A549 (cell line): Measurements from ENCODE around the gene CD164L2.

Experiments used
- ATOH8 ChIP-seq: fragments of 250-450 bp; sonication (Bioruptor Pico); IDR thresholded peaks from 2 replicates; pipeline ENCODE4 v1.5.0; 2020; ENCODE audit warnings: low read depth, mild to moderate bottlenecking, moderate library complexity
- CTCF ChIP-seq: fragments of >200 bp; sonication (Bioruptor Twin); formaldehyde crosslinking; IDR thresholded peaks from 3 replicates; pipeline ENCODE4 v1.5.1; 2016
- JUNB ChIP-seq: fragments of >200 bp; sonication (Bioruptor Twin); formaldehyde crosslinking; IDR thresholded peaks from 2 replicates; pipeline ENCODE4 v1.6.1; 2016
- MAFK ChIP-seq: fragments of 450-650 bp; IDR thresholded peaks from 2 replicates; pipeline ENCODE4 v1.6.1; 2014; ENCODE audit not compliant: partially characterized antibody
- RAD21 ChIP-seq, 2 experiments: fragments of >200 bp in 1 of 2; sonication (Bioruptor Twin) in 1 of 2; formaldehyde crosslinking in 1 of 2; IDR thresholded peaks in 1 of 2; conservative IDR thresholded peaks in 1 of 2; 2 replicates in 1 of 2; 3 replicates in 1 of 2; pipeline ENCODE4 v1.6.1; 2012 to 2018; ENCODE audit warnings: inconsistent platforms in 1 of 2
- RCOR1 ChIP-seq: fragments of 150-350 bp; IDR thresholded peaks from 2 replicates; pipeline ENCODE4 v1.6.1; 2014; ENCODE audit warnings: antibody characterized with exemption, low read length, low read depth
- RFX5 ChIP-seq: fragments of 450-650 bp; IDR thresholded peaks from 2 replicates; pipeline ENCODE4 v1.7.1; 2014; ENCODE audit warnings: antibody characterized with exemption, mild to moderate bottlenecking, moderate library complexity
- TF ChIP-seq, protein P1 (sequence below): fragments of 450-650 bp; IDR thresholded peaks from 2 replicates; pipeline ENCODE4 v1.6.1; 2014; ENCODE audit warnings: antibody characterized with exemption

DNA sequence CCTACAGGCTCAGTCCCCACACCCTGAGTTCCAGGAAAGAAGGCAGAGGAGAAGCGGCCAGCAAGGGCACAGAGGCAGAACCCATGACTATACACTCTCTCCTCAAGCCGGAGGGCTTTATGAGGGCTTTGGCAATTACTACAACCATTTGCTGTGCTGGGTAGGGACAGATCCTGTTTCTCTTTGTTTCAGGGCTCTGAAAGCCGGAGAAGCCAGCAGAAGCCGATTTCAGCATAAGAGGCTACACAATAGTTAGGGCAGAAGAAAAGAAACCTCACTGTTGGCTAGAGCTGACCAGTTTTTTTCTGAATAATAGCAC, 23.2 kb upstream of the CD164L2 start:
- TF ChIP-seq JUNB (no peak), ATOH8 (CRISPR knock-in tag) (no peak), RCOR1 (no peak), RFX5 (no peak), RAD21 (conservative IDR thresholded peaks at IDR 0.05 in 1 of 2, IDR thresholded peaks at IDR 0.05 in 1 of 2) (no peak), MAFK (no peak), CTCF (no peak)
- TF ChIP-seq, protein P1, sequence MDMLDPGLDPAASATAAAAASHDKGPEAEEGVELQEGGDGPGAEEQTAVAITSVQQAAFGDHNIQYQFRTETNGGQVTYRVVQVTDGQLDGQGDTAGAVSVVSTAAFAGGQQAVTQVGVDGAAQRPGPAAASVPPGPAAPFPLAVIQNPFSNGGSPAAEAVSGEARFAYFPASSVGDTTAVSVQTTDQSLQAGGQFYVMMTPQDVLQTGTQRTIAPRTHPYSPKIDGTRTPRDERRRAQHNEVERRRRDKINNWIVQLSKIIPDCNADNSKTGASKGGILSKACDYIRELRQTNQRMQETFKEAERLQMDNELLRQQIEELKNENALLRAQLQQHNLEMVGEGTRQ = no peak
